Neural progenitor cell (in vitro differentiated cells): ENCODE results near the gene DHDH. TPM values are rescaled to one million over a fixed set of nuclear protein-coding genes. Genes with fewer than 3 reads are reported as not detected.

Experiments
- DNase-seq: peaks from one replicate; pipeline ENCODE4 v3.0.0-alpha.2; 2016; ENCODE audit warnings: low spot score
- H2AFZ ChIP-seq: fragments of 200-600 bp; sonication (generic); replicated peaks from 2 replicates; pipeline ENCODE4 v1.6.1; 2016; ENCODE audit warnings: antibody characterized with exemption
- H3F3A ChIP-seq: fragments of 200-600 bp; sonication (generic); 2 replicates; pipeline ENCODE4 v1.6.1; 2016; ENCODE audit warnings: antibody characterized with exemption, low read depth
- H3K27ac ChIP-seq: fragments of 200-600 bp; sonication (generic); 2 replicates; pipeline ENCODE4 v1.5.1; 2016; ENCODE audit warnings: mild to moderate bottlenecking
- H3K27me3 ChIP-seq: fragments of 200-600 bp; sonication (generic); 2 replicates; pipeline ENCODE4 v1.6.1; 2016; ENCODE audit warnings: mild to moderate bottlenecking, moderate library complexity
- H3K36me3 ChIP-seq: fragments of 200-600 bp; sonication (generic); 2 replicates; pipeline ENCODE4 v1.5.1; 2016
- H3K4me1 ChIP-seq: fragments of 200-600 bp; sonication (generic); 2 replicates; pipeline ENCODE4 v1.6.1; 2016; ENCODE audit warnings: mixed run types
- H3K4me2 ChIP-seq: fragments of 200-600 bp; sonication (generic); 2 replicates; pipeline ENCODE4 v1.6.1; 2016
- H3K4me3 ChIP-seq: fragments of 200-600 bp; sonication (generic); 2 replicates; pipeline ENCODE4 v1.5.1; 2016
- H3K79me2 ChIP-seq: fragments of 200-600 bp; sonication (generic); 2 replicates; pipeline ENCODE4 v1.6.1; 2016; ENCODE audit warnings: low read depth
- H3K9ac ChIP-seq: fragments of 200-600 bp; sonication (generic); 2 replicates; pipeline ENCODE4 v1.6.1; 2016
- H3K9me3 ChIP-seq: fragments of 200-600 bp; sonication (generic); 2 replicates; pipeline ENCODE4 v1.5.1; 2016; ENCODE audit warnings: low read depth
- H4K20me1 ChIP-seq: fragments of 200-600 bp; sonication (generic); 2 replicates; pipeline ENCODE4 v1.6.1; 2016; ENCODE audit warnings: low read depth
- H3K27ac Mint-ChIP-seq: 3 replicates; pipeline ENCODE4 v1.8.0; 2021; ENCODE audit warnings: mixed read lengths
- H3K27me3 Mint-ChIP-seq: 2 replicates; pipeline ENCODE4 v1.8.0; 2022; ENCODE audit warnings: low read depth, mild to moderate bottlenecking, inconsistent platforms, moderate library complexity, mixed read lengths; ENCODE audit not compliant: insufficient read depth
- H3K36me3 Mint-ChIP-seq: 3 replicates; pipeline ENCODE4 v1.8.0; 2021; ENCODE audit warnings: mixed read lengths
- H3K4me1 Mint-ChIP-seq: 3 replicates; pipeline ENCODE4 v1.8.0; 2021; ENCODE audit warnings: mixed read lengths
- H3K4me3 Mint-ChIP-seq: 3 replicates; pipeline ENCODE4 v1.8.0; 2021; ENCODE audit warnings: mild to moderate bottlenecking, moderate library complexity, mixed read lengths
- H3K9me3 Mint-ChIP-seq: 3 replicates; pipeline ENCODE4 v1.8.0; 2020; ENCODE audit warnings: mixed read lengths
- CTCF ChIP-seq: fragments of 200-600 bp; sonication (generic); IDR thresholded peaks from 2 replicates; pipeline ENCODE4 v1.5.1; 2017; ENCODE audit warnings: antibody characterized with exemption, mild to moderate bottlenecking
- EZH2 ChIP-seq: fragments of 200-600 bp; sonication (generic); IDR thresholded peaks from 2 replicates; pipeline ENCODE4 v1.6.1; 2017; ENCODE audit warnings: antibody characterized with exemption, mild to moderate bottlenecking, moderate library complexity
- EZH2phosphoT487 ChIP-seq: fragments of 200-600 bp; sonication (generic); IDR thresholded peaks from 2 replicates; pipeline ENCODE4 v1.6.1; 2017; ENCODE audit warnings: antibody characterized with exemption
- total RNA-seq: library from RNA; depleted of rRNA; stranded (reverse); fragments of >200 nt; gene quantifications from 2 replicates; pipeline ENCODE4 v1.2.3, GENCODE V29; 2015; ENCODE audit warnings: low replicate concordance

The DHDH gene
- total RNA-seq, 1 donor from 2014 or later: not detected

- Mint-ChIP-seq H3K9me3 (no peaks in the 10 kb centered on the region), H3K36me3 (peaks cover 10% of the 10 kb centered on the region), H3K4me3 (no peak overlapping the region), H3K27ac (no peak overlapping the region), H3K27me3 (peaks cover 5% of the 10 kb centered on the region), H3K4me1 (peaks cover under 1% of the 10 kb centered on the region)
- no peak overlapping the region for H2AFZ ChIP-seq
- H4K20me1 ChIP-seq: no peaks in the 10 kb centered on the region
- TF ChIP-seq CTCF: no peak
- TF ChIP-seq EZH2phosphoT487: no peak
- TF ChIP-seq EZH2: no peak
- H3K27me3 ChIP-seq: no peaks in the 10 kb centered on the region
- no peak overlapping the region for H3K27ac ChIP-seq
- peak; percentile 71 for DNase-seq
- H3F3A ChIP-seq: peaks cover 7% of the 10 kb centered on the region
- no peak overlapping the region for H3K9ac ChIP-seq
- no peaks in the 10 kb centered on the region for H3K36me3 ChIP-seq
- no peaks in the 10 kb centered on the region for H3K9me3 ChIP-seq
- H3K79me2 ChIP-seq: no peaks in the 10 kb centered on the region
- no peak overlapping the region for H3K4me3 ChIP-seq
- no peak overlapping the region for H3K4me2 ChIP-seq
- no peaks in the 10 kb centered on the region for H3K4me1 ChIP-seq
Observed at GRCh38 chr19:48975947-48976847, 42.7 kb downstream of the DHDH start.

- H3K9me3 ChIP-seq: no peaks in the 10 kb centered on the region
- H3K9ac ChIP-seq: no peak overlapping the region
- H3K4me2 ChIP-seq: no peak overlapping the region
- no peaks in the 10 kb centered on the region for H3F3A ChIP-seq
- Mint-ChIP-seq H3K4me1 (no peaks in the 10 kb centered on the region), H3K36me3 (peaks cover 15% of the 10 kb centered on the region), H3K27ac (no peak overlapping the region), H3K4me3 (no peak overlapping the region), H3K9me3 (no peaks in the 10 kb centered on the region), H3K27me3 (peaks cover 5% of the 10 kb centered on the region)
- no peak overlapping the region for H2AFZ ChIP-seq
- H3K4me1 ChIP-seq: no peaks in the 10 kb centered on the region
- no peak overlapping the region for H3K4me3 ChIP-seq
- H3K79me2 ChIP-seq: no peaks in the 10 kb centered on the region
- H3K27ac ChIP-seq: no peak overlapping the region
- DNase-seq: no peak
- no peaks in the 10 kb centered on the region for H3K36me3 ChIP-seq
- H3K27me3 ChIP-seq: no peaks in the 10 kb centered on the region
- H4K20me1 ChIP-seq: no peaks in the 10 kb centered on the region
- TF ChIP-seq EZH2 (no peak), EZH2phosphoT487 (no peak)
Observed at GRCh38 chr19:48977061-48977460, 43.6 kb downstream of the DHDH start.

- Mint-ChIP-seq H3K27ac (no peak overlapping the region), H3K9me3 (no peaks in the 10 kb centered on the region)
- H3K27me3 ChIP-seq: no peaks in the 10 kb centered on the region
Observed at GRCh38 chr19:48982280-48982679, 48.8 kb downstream of the DHDH start.

More at GRCh38 chr19:48982280-48982679, 48.8 kb downstream of the DHDH start:
- Mint-ChIP-seq H3K36me3 (peaks cover 20% of the 10 kb centered on the region), H3K4me1 (peaks cover under 1% of the 10 kb centered on the region), H3K27me3 (peaks cover 4% of the 10 kb centered on the region), H3K4me3 (peak overlapping the region; percentile 72)
- Histone ChIP-seq H3K4me1 (no peaks in the 10 kb centered on the region), H4K20me1 (no peaks in the 10 kb centered on the region), H2AFZ (no peak overlapping the region), H3F3A (no peaks in the 10 kb centered on the region), H3K9ac (no peak overlapping the region), H3K79me2 (no peaks in the 10 kb centered on the region), H3K4me3 (no peak overlapping the region), H3K9me3 (no peaks in the 10 kb centered on the region), H3K4me2 (no peak overlapping the region), H3K36me3 (no peaks in the 10 kb centered on the region), H3K27ac (no peak overlapping the region)
- TF ChIP-seq CTCF (no peak), EZH2 (no peak), EZH2phosphoT487 (no peak)
- peak; percentile 63 for DNase-seq
